ENCODE measurements around the gene EIF2D. TPM values are rescaled to one million over a fixed set of nuclear protein-coding genes. Genes with fewer than 3 reads are reported as not detected.

EIF2D gene
- total and polyA plus RNA-seq, 4 donors = 14.7 to 30.0 (median 22.1) TPM

- 92% methylated on average over 3 of the region's 3 CpGs for WGBS
- peak overlapping the region; percentile 82 for H3K27ac ChIP-seq (ENCODE audit: low read depth in 1 of 2, low read length in 2 of 2)
- H3K9ac ChIP-seq (ENCODE audit: low read depth in 1 of 2, low read length in 2 of 2) = no peak overlapping the region
- H3K4me3 ChIP-seq (ENCODE audit: low read depth in 1 of 3, low read length in 3 of 3) = no peak overlapping the region
- H3K27me3 ChIP-seq (ENCODE audit: control insufficient read depth in 4 of 4, insufficient read depth in 4 of 4, low read length in 3 of 4) = no peaks in the 10 kb centered on the region
- H3K4me1 ChIP-seq (ENCODE audit: control insufficient read depth in 4 of 4, insufficient read depth in 4 of 4, low read length in 3 of 4) = peaks cover 1 to 31% (median 8%) of the 10 kb centered on the region in 4 donors
- no peak for TF ChIP-seq FOXA2 (IDR thresholded peaks at IDR 0.05)
- TF ChIP-seq RAD21 (IDR thresholded peaks at IDR 0.05) = no peak
- no peak for TF ChIP-seq RXRA (IDR thresholded peaks at IDR 0.05)
- TF ChIP-seq TAF1 (conservative IDR thresholded peaks at IDR 0.05) = no peak
- no peak for TF ChIP-seq HNF4G (IDR thresholded peaks at IDR 0.05)
- TF ChIP-seq, protein P1, sequence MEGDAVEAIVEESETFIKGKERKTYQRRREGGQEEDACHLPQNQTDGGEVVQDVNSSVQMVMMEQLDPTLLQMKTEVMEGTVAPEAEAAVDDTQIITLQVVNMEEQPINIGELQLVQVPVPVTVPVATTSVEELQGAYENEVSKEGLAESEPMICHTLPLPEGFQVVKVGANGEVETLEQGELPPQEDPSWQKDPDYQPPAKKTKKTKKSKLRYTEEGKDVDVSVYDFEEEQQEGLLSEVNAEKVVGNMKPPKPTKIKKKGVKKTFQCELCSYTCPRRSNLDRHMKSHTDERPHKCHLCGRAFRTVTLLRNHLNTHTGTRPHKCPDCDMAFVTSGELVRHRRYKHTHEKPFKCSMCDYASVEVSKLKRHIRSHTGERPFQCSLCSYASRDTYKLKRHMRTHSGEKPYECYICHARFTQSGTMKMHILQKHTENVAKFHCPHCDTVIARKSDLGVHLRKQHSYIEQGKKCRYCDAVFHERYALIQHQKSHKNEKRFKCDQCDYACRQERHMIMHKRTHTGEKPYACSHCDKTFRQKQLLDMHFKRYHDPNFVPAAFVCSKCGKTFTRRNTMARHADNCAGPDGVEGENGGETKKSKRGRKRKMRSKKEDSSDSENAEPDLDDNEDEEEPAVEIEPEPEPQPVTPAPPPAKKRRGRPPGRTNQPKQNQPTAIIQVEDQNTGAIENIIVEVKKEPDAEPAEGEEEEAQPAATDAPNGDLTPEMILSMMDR (IDR thresholded peaks at IDR 0.05; ENCODE audit: low read depth, low read length, missing input control) = no peak
- no peak for TF ChIP-seq MAX (IDR thresholded peaks at IDR 0.05)
- TF ChIP-seq, protein P2, sequence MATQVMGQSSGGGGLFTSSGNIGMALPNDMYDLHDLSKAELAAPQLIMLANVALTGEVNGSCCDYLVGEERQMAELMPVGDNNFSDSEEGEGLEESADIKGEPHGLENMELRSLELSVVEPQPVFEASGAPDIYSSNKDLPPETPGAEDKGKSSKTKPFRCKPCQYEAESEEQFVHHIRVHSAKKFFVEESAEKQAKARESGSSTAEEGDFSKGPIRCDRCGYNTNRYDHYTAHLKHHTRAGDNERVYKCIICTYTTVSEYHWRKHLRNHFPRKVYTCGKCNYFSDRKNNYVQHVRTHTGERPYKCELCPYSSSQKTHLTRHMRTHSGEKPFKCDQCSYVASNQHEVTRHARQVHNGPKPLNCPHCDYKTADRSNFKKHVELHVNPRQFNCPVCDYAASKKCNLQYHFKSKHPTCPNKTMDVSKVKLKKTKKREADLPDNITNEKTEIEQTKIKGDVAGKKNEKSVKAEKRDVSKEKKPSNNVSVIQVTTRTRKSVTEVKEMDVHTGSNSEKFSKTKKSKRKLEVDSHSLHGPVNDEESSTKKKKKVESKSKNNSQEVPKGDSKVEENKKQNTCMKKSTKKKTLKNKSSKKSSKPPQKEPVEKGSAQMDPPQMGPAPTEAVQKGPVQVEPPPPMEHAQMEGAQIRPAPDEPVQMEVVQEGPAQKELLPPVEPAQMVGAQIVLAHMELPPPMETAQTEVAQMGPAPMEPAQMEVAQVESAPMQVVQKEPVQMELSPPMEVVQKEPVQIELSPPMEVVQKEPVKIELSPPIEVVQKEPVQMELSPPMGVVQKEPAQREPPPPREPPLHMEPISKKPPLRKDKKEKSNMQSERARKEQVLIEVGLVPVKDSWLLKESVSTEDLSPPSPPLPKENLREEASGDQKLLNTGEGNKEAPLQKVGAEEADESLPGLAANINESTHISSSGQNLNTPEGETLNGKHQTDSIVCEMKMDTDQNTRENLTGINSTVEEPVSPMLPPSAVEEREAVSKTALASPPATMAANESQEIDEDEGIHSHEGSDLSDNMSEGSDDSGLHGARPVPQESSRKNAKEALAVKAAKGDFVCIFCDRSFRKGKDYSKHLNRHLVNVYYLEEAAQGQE (IDR thresholded peaks at IDR 0.05) = no peak
- no peak for TF ChIP-seq GABPA (IDR thresholded peaks at IDR 0.05 in 1 of 2, conservative IDR thresholded peaks at IDR 0.05 in 1 of 2)
- TF ChIP-seq FOXA1 (IDR thresholded peaks at IDR 0.05) = no peak
- TF ChIP-seq HNF4A (conservative IDR thresholded peaks at IDR 0.05) = no peak
- TF ChIP-seq NR2F2 (IDR thresholded peaks at IDR 0.05) = no peak
- TF ChIP-seq SP1 (IDR thresholded peaks at IDR 0.05) = no peak
- no peak for TF ChIP-seq EGR1 (IDR thresholded peaks at IDR 0.05; ENCODE audit: low read depth in 2 of 2)
- no peak for TF ChIP-seq ATF3 (IDR thresholded peaks at IDR 0.05)
- TF ChIP-seq JUND (IDR thresholded peaks at IDR 0.05) = no peak
- no peaks in the 10 kb centered on the region for H3K36me3 ChIP-seq (ENCODE audit: control insufficient read depth in 4 of 4, insufficient read depth in 3 of 4, low read depth in 1 of 4, low read length in 3 of 4)
- H3K9me3 ChIP-seq (ENCODE audit: control insufficient read depth in 4 of 4, low read length in 3 of 4) = no peaks in the 10 kb centered on the region
- no peak for DNase-seq (ENCODE audit: low spot score)
Observed at GRCh38 chr1:206575894-206576737, 36.1 kb downstream of the EIF2D start.
